Fibroblast of mammary gland (primary cell): Measurements from ENCODE around the gene PRSS27.

Source experiments
- DNase-seq: peaks from one replicate; pipeline ENCODE4 v3.0.0-alpha.2; 2010; ENCODE audit warnings: low read depth
- H3K4me3 ChIP-seq: 2 replicates; pipeline ENCODE4 v1.5.1; 2011; ENCODE audit warnings: low read depth, mild to moderate bottlenecking, low read length, moderate library complexity; ENCODE audit not compliant: control insufficient read depth
- TF ChIP-seq, protein P1 (sequence below): conservative IDR thresholded peaks from 2 replicates; pipeline ENCODE4 v1.5.1; 2011; ENCODE audit warnings: low read depth, low read length, inconsistent platforms; ENCODE audit not compliant: control insufficient read depth, insufficient read depth

The PRSS27 gene

DNA sequence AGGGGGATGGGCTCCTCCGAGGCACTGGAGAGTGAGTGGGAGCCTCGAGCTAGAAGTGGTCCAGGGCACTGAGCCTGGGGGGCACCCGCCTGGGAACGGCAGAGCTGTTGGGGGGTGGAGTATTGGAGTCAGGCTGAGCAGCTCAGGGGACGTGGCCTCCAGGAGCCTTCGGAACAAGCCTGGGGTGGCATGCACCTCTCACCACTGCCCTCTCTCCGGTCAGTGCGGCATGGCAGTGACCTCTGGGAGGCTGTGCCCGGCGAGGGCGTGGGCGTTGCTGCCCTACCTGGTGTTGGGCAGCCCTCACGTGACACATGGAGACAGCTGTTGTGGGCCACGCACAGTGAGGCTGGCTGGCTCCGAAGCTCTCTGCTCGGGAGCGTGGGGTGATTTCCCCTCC lies 13.9 kb downstream of the PRSS27 start:
- no peak overlapping the region for H3K4me3 ChIP-seq
- TF ChIP-seq, protein P1, sequence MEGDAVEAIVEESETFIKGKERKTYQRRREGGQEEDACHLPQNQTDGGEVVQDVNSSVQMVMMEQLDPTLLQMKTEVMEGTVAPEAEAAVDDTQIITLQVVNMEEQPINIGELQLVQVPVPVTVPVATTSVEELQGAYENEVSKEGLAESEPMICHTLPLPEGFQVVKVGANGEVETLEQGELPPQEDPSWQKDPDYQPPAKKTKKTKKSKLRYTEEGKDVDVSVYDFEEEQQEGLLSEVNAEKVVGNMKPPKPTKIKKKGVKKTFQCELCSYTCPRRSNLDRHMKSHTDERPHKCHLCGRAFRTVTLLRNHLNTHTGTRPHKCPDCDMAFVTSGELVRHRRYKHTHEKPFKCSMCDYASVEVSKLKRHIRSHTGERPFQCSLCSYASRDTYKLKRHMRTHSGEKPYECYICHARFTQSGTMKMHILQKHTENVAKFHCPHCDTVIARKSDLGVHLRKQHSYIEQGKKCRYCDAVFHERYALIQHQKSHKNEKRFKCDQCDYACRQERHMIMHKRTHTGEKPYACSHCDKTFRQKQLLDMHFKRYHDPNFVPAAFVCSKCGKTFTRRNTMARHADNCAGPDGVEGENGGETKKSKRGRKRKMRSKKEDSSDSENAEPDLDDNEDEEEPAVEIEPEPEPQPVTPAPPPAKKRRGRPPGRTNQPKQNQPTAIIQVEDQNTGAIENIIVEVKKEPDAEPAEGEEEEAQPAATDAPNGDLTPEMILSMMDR = no peak
- no peak for DNase-seq

DNA sequence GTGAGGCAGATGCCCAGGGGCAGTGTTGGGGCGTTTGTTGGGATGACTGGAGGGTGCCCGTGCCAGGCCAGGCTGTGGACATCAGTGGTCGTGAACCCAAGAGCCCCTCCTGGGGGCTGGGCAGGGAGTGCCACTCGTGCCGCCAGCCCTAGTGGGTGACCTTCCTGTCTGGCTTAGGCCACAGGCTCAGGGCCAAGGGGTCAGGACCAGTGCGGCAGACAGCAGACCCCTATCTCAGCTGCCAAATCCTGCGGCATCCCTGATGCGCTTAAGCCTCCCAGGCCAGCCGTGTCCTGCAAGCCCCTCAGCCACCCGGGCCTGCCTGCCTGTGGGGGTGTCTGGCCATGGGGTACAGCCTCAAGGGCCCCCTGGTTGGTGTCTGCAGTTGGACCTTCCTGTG lies 14.7 kb downstream of the PRSS27 start:
- no peak overlapping the region for H3K4me3 ChIP-seq
- TF ChIP-seq, protein P1 = no peak
- no peak for DNase-seq

DNA sequence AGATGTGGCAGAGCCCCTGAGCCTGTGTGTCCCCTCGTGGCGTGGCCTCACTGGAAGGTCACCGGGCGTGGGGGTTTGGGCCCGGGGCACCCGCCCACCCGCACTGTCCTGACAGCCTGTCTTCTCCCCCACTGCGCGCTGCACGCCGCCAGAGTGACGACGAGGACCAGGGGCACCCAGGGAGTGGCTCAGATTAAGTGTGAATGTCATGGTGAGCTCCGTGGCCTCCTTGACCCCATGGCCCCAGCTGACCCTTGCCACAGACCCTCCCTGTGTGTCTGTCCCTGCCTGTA lies 15.1 kb downstream of the PRSS27 start:
- TF ChIP-seq, protein P1 = no peak
- H3K4me3 ChIP-seq = no peak overlapping the region
- no peak for DNase-seq

DNA sequence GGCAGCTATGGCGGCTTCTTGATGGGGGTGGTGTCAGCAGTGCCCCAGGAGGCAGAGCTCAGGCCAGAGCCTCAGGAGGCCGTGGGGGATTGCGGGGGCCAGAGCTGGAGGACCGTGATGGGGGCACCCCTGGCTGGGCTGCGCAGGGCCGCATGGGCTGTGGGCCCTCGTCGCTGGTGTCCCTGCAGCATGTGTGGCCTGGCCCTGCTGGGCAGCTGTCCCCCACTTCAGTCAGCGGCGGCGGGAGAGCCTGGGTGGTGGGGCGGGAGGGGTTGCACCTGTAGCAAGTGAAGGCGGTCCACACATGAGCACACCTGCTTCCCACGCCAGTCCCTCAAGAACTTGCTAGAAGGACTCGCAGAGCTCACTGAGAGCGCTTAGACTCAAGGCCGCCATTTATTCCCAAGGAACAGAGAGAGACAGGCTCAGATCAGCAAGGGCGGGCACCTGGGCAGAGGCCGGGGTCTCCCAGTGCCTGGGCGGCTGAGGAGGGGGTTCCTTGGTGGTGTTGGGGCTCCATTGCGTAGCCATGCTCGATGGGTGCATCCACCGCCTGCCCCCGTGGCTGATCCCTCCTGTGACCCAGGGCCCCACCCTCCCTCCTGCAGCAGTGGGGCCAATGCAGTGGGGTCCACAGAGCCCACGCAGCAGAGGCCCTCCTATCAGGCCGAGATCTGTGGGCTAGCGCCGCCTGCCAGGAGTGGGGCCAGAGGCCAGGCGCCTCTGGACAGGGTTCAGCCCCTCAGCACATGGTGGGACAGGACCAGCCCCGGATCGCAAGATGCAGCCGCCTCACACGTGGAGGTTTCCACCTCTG lies 15.7 kb downstream of the PRSS27 start:
- H3K4me3 ChIP-seq = no peak overlapping the region
- TF ChIP-seq, protein P1 = no peak
- no peak for DNase-seq

DNA sequence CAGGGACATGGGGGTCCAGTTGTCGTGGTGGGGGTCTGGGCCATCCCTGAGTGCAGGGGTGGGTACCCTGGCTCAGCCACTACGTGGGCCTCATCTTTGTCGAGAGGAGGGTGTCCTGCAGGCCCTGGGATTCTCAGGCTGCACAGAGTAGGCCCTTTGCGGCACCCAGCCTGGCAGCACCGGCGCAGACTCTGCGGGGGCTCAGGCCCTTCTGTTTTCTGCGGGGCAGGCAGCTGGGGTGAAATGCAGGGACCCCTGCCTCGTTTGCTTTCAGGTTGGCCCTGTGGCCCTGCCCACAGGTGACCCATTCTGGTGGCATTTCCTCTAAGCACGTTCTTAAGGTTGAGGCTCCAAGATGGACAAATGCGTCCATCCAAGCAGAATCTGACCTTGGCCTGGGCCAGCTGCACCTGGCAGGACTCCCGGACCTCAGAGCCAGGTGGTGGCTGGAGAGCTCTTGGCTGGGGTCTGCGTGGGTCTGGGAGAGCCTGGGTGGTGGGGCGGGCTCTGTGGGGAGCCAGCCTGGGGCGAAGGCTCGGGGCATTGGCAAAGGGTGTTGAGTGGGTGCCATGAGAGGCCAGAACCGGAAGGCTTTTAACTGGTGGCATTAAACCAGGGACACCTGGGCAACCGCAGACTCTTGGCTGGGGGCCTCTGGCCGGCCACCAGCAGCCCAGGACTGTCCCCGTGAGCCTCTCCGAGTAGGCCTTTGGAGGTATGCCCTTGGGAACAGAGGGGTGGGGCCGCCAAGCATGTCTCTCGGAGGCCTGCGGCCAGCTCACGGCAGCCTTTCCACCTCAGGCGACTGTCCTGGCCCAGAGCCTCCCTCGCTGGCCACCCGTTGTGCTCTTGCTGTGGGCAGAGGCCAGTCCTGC lies 16.9 kb downstream of the PRSS27 start:
- TF ChIP-seq, protein P1 = no peak
- no peak for DNase-seq
- H3K4me3 ChIP-seq = no peak overlapping the region

DNA sequence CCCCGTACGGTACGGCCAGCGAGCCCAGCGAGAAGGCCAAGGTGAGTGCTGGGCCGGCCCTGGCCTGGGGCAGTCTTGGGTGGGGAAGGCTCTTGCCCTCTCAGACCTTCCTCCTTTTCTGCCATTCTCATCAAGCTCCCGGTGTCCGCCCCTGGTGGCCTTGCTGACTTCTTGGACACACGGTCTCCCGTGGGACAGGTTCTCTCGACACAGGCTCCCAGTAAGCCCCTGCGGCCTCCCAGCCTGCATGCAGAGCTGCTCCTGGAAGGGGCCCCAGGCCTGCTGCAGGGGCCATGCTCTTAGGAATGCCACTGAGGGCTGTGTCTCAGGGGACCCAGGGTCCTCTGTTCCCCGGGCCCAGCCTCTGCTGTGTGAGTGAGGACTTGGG lies 17.6 kb downstream of the PRSS27 start:
- H3K4me3 ChIP-seq = no peak overlapping the region
- TF ChIP-seq, protein P1 = no peak

More for the DNA sequence above, 17.6 kb downstream of the PRSS27 start:
- DNase-seq = no peak
